MCF 10A (cell line): ENCODE data around the gene PLS1. TPM values are rescaled to one million over a fixed set of nuclear protein-coding genes. Genes with fewer than 3 reads are reported as not detected.

Experiments
- BruUV-seq: library from RNA; stranded (reverse); fragments of 400-500 nt; replicated peaks from 2 replicates; lab custom pipeline; 2021; lab: Mats Ljungman, UMichigan
- CTCF ChIA-PET: fragments of 300-600 bp; sonication (Branson Sonifier 250); formaldehyde crosslinking; extraction: SDS; loops from one replicate; lab custom pipeline; 2021; ENCODE audit warnings: antibody characterized with exemption, inconsistent platforms; lab: Yijun Ruan, JAX
- POLR2A ChIA-PET: fragments of 300-600, 350-650 bp; sonication (Branson Sonifier 250); formaldehyde crosslinking; extraction: SDS; loops from one replicate; lab custom pipeline; 2020; ENCODE audit warnings: antibody characterized with exemption, inconsistent platforms; lab: Yijun Ruan, JAX
- DNase-seq: peaks from one replicate; pipeline ENCODE4 v3.0.0-alpha.2; 2018; ENCODE audit not compliant: unreplicated experiment
- H3K27ac Mint-ChIP-seq: one replicate; pipeline ENCODE4 v1.8.0; 2022; ENCODE audit warnings: mild to moderate bottlenecking, low read depth, mixed read lengths; ENCODE audit not compliant: unreplicated experiment
- H3K27me3 Mint-ChIP-seq: one replicate; pipeline ENCODE4 v1.8.0; 2022; ENCODE audit warnings: mixed read lengths; ENCODE audit not compliant: insufficient read depth, unreplicated experiment
- H3K36me3 Mint-ChIP-seq: one replicate; pipeline ENCODE4 v1.8.0; 2022; ENCODE audit warnings: mild to moderate bottlenecking, moderate library complexity, mixed read lengths; ENCODE audit not compliant: insufficient read depth, unreplicated experiment
- H3K4me1 Mint-ChIP-seq: one replicate; pipeline ENCODE4 v1.8.0; 2022; ENCODE audit warnings: mixed read lengths; ENCODE audit not compliant: insufficient read depth, unreplicated experiment
- H3K4me3 Mint-ChIP-seq: one replicate; pipeline ENCODE4 v1.8.0; 2022; ENCODE audit warnings: mild to moderate bottlenecking, moderate library complexity, mixed read lengths; ENCODE audit not compliant: unreplicated experiment
- H3K9me3 Mint-ChIP-seq: one replicate; pipeline ENCODE4 v1.8.0; 2022; ENCODE audit warnings: mixed read lengths; ENCODE audit not compliant: unreplicated experiment
- intact Hi-C: fragments of 100-400 bp; cut with micrococcal nuclease; formaldehyde crosslinking; loops from 2 replicates; pipeline ENCODE4 v1.14.1; 2022
- total RNA-seq: library from RNA; stranded (reverse); gene quantifications from 2 replicates; pipeline ENCODE4 v1.2.3, GENCODE V29; 2022
- TF ChIP-seq, protein P1 (sequence below): fragments of 200-600 bp; IDR thresholded peaks from one replicate; pipeline ENCODE4 v1.8.0; 2022; ENCODE audit warnings: antibody characterized with exemption, mild to moderate bottlenecking; ENCODE audit not compliant: unreplicated experiment

The PLS1 gene
- total RNA-seq, 1 experiment from 2014 or later, result 7.3 TPM

DNA sequence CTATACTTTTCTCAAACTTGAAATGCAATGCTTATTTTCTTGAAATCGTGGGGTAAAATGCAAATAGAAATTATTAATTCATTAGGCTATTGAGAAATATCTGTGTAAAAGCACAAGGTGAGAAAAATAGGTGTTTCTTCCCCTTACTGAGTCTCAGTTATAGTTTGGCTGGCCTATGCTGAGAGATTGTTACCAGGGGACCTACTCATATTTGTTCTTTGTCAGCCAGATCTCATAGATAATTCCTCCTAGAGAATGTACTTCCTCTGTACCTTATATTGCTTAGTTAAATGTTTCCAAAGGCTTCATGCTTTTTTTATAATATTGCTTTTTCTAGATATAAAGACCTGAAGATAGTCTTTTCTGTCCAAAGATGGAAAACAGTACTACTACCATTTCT, 67.7 kb downstream of the PLS1 start:
- H3K4me3 Mint-ChIP-seq, result no peak overlapping the region
- H3K9me3 Mint-ChIP-seq, result no peaks in the 10 kb centered on the region
- ChIA-PET POLR2A (no interaction called here), CTCF (interaction anchor here (0.7 kb wide), 1 partner anchor 1121 kb away, joined by 3 read pairs; no protein-coding TSS in a partner anchor)
- intact Hi-C loops, result no loop called here
- DNase-seq, result no peak
- no peaks in the 10 kb centered on the region for H3K27me3 Mint-ChIP-seq
- H3K4me1 Mint-ChIP-seq, result no peaks in the 10 kb centered on the region
- H3K27ac Mint-ChIP-seq, result no peak overlapping the region
- no TSS peak for BruUV-seq
- TF ChIP-seq, protein P1, sequence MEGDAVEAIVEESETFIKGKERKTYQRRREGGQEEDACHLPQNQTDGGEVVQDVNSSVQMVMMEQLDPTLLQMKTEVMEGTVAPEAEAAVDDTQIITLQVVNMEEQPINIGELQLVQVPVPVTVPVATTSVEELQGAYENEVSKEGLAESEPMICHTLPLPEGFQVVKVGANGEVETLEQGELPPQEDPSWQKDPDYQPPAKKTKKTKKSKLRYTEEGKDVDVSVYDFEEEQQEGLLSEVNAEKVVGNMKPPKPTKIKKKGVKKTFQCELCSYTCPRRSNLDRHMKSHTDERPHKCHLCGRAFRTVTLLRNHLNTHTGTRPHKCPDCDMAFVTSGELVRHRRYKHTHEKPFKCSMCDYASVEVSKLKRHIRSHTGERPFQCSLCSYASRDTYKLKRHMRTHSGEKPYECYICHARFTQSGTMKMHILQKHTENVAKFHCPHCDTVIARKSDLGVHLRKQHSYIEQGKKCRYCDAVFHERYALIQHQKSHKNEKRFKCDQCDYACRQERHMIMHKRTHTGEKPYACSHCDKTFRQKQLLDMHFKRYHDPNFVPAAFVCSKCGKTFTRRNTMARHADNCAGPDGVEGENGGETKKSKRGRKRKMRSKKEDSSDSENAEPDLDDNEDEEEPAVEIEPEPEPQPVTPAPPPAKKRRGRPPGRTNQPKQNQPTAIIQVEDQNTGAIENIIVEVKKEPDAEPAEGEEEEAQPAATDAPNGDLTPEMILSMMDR, result no peak
- no peaks in the 10 kb centered on the region for H3K36me3 Mint-ChIP-seq

DNA sequence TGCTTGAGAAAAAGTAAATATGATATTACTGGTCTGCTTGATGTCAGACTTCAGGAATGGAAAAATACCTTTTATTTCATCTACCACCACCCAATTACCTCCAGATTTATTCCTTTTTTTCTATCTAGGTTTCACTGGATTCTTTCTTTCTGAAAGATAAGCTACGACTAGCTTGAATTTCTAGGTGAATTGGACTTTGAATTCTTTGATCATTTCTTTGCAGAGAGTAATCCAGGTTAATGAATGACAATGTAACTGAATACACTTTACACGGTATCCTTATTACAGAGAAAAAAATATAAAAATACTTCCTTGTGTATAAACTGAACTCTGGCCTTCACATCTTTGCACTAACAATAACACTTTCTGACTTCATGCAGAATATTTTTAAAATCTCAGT, 68.1 kb downstream of the PLS1 start:
- ChIA-PET CTCF (no interaction called here), POLR2A (no interaction called here)
- intact Hi-C loops, result no loop called here
- no TSS peak for BruUV-seq
- H3K4me1 Mint-ChIP-seq, result no peaks in the 10 kb centered on the region
- H3K4me3 Mint-ChIP-seq, result no peak overlapping the region
- no peaks in the 10 kb centered on the region for H3K9me3 Mint-ChIP-seq
- no peak for DNase-seq
- no peaks in the 10 kb centered on the region for H3K36me3 Mint-ChIP-seq
- no peaks in the 10 kb centered on the region for H3K27me3 Mint-ChIP-seq
- TF ChIP-seq, protein P1, result no peak
- H3K27ac Mint-ChIP-seq, result no peak overlapping the region

DNA sequence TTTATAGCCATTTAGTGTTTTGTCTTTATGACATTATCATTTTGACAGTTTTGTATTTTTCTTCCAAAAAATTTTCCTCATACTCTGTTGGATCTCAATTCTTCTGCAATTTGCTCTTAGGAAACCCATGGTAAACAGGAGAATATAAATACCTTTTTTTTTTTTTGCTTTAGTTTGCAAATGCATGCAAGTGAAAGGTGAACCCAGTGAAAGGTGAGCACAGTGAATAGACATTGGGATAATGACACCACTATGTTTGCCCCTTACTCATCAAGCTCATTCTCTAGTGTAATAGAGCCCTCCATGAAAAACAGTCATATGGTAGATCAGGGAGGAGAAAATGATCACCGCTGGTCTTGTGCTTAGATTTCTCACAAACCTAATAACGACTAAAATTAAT, 68.6 kb downstream of the PLS1 start:
- intact Hi-C loops, result no loop called here

DNA sequence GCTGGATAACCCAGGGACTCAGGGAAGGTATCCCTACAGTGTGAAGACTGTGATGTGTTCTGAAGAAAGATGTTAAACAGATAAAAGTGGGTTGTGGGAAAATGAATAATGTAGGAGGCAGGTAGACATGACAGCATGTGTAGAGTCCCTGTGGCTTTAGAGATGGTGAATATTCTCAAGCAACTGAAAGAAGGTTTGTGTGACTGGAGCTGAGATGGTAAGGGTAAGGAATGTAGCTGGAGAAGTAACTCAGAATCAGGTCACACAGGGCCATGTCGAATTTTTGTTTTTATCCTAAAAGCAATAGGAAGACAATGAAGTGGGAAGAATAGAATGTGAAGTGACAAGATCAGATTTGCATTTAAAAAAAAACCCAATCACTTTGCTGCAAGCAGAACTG, 73.9 kb downstream of the PLS1 start:
- Mint-ChIP-seq H3K27me3 (no peaks in the 10 kb centered on the region), H3K4me1 (no peaks in the 10 kb centered on the region), H3K9me3 (no peaks in the 10 kb centered on the region), H3K27ac (no peak overlapping the region), H3K36me3 (no peaks in the 10 kb centered on the region), H3K4me3 (no peak overlapping the region)
- DNase-seq, result no peak
- TF ChIP-seq, protein P1, result no peak
- ChIA-PET CTCF (interaction anchor here (1.4 kb wide), 1 partner anchor 11 kb away, joined by 3 read pairs; no protein-coding TSS in a partner anchor), POLR2A (no interaction called here)
- intact Hi-C loops, result no loop called here
- no TSS peak for BruUV-seq

More for the DNA sequence above, 68.6 kb downstream of the PLS1 start:
- Mint-ChIP-seq H3K4me3 (no peak overlapping the region), H3K27ac (no peak overlapping the region), H3K27me3 (no peaks in the 10 kb centered on the region), H3K9me3 (no peaks in the 10 kb centered on the region), H3K4me1 (no peaks in the 10 kb centered on the region), H3K36me3 (no peaks in the 10 kb centered on the region)
- no peak for DNase-seq
- ChIA-PET POLR2A (no interaction called here), CTCF (interaction anchor here (0.5 kb wide), 1 partner anchor 330 kb away, joined by 4 read pairs; no protein-coding TSS in a partner anchor)
- TF ChIP-seq, protein P1, result no peak
- no TSS peak for BruUV-seq
